ENCODE data around the gene MED23. TPM values are rescaled to one million over a fixed set of nuclear protein-coding genes. Genes with fewer than 3 reads are reported as not detected.
A peak's percentile ranks its signal among the peaks of the same experiment; 100 is the strongest.
"Not testable (repeated sequence)": the region's sequence is repeated elsewhere in the genome, so short reads cannot be mapped to it uniquely, and the experiment has no call there.

The MED23 gene
- total RNA-seq, 1 donor from 2014 or later = 19.3 TPM

DNA sequence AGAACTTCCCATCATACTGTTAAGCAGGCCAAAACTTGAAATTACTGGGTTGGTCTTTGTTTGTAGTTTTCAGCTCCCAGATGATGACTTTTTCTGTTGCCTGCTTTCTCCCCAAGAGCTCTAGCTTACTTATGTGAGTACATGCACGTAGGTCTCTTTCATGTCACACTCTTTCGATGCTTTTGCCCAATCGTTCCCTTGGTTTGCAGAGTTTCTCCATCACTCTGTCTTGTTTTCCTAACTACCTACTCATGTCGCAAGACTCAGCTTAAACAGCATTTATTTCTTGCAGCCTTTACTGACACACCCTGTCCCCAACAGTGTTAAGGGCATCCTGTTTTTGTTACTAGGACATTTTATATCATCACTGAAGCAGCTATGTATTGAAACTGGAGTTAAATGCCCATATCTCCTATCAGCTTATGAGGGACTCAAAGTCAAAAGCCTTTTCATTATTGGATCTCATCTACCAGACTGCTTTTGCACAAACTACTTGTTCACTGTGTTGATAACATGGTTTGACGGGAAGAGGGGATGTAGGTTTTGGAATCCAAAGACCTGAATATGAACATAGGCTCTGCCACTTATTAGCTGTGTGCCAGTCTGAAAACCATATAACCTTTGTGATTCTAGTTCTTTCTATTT, 52.1 kb downstream of the MED23 start:
- DNase-seq (ENCODE audit: low spot score) = no peak

DNA sequence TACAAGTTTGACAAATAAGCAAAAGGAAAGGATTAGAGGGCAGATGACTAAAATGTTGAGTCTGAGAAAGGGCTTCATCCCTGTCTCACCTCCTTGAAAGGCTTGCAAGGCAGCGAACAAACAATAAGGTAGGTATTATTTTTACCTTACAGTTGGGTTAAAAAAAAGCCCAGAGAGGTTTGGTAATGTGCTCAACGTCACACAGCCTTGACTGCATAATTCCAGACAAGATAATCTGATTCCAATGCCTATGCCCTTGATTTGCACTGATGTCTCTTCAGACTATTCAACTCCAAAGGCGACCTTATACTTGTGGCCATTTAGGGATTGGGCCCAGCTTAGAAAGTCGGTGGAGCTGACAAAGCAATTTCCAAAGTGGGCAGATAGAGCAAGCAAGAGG, 53.4 kb downstream of the MED23 start:
- DNase-seq (ENCODE audit: low spot score) = no peak

DNA sequence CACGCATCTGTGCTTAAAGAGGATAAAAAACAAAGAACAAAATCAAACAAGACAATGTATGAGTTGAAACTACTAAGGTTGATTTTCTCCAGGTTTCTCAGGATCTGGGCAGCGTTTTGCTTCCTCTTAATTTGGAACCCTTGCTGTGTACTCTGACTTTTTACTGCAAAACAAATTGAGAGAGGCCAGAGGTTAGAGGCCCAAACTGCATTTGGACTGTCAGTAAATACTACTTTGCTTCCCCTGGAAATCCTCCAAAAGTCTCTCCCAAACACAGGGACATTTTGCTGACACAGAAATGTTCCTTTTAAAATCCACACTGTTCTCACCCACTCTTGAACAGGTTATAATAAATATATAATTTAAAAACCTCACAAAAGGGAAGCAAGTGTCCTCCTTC, 53.9 kb downstream of the MED23 start:
- DNase-seq (ENCODE audit: low spot score) = no peak

DNA sequence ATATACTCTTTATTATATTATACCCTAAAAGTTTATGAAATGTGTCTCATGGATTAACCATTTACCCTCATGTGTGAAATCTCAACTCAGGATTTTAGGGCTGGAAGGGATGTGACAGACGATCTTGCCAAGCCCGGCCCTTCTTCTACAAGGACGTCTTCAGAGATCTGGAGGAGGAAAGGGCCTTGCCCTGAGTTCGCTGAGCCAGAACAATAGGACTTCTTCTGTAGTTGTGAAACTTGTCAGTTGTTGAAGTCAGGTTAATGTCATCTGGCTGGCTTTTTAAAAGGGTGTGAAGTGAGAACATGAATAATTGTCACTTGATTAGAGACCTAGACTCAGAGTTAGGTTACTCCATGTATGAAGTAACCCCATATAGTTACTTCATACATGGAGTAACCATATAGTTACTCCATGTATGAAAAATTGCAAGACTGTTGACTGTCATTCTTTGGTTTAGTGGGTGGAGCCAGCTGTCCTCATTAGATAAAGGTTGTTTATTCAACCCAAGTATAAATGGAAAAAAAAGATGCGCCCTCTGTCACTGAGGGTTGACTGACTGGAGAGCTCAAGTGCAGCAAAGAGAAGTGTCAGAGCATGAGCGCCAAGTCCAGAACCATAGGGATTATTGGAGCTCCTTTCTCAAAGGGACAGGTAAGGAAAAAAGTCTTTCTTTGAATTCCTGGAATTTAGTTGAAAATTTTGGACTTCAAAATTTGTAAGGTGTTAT, 55.2 kb downstream of the MED23 start, which contains the start of gene ARG1:
TSS of gene ARG1 (plus strand) at position 541 of the 730 bp plus-strand sequence. CDS start at position 598, 57 bp downstream.
- no peak for DNase-seq (ENCODE audit: low spot score)

GRCh38 chr6:131568726-131569125, 59.3 kb downstream of the MED23 start:
- no peak for DNase-seq (ENCODE audit: low spot score)

- DNase-seq (ENCODE audit: low spot score) = no peak
These were observed 63.0 kb downstream of the MED23 start for GRCh38 chr6:131565056-131565455.

- DNase-seq (ENCODE audit: low spot score) = no peak
These were observed 65.9 kb downstream of the MED23 start for GRCh38 chr6:131561925-131562707.

DNA sequence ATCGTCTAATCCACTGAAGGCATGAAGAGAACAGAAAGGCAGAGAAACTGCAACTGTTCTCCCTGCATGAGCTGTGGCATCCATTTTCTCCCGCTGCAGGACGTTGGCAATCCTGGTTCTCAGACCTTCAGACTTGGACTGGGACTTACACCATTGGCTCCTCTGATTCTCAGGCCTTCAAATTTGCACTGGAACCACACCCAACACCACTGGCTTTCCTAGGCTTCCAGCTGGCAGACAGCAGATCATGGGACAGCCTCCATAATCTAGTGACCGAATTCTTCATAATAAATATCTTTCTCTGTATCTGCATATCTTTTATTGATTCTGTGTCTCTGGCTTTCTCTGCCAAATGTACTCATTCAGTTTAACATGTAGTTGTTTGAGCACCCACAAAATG, 69.1 kb downstream of the MED23 start:
- DNase-seq (ENCODE audit: low spot score) = no peak

DNA sequence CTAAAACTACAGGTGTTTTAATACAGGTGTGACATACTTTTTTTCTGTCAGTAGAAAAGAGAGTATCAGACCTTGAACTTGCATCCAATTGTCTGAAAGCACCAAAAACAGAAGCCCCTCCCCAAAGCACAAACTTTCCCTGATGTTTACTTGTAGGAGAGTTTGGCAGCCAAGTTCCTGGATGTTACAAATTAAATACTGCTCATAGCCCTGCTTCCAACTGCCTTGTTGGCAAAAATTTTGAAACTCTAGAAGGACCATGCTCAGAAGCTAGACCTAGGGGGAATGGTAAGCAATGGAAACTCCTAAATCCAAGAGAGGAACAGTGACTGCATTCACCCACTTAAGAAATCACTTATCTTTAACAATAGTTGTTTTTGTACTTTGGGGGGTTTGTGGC, 72.0 kb downstream of the MED23 start:
- no peak for DNase-seq (ENCODE audit: low spot score)

DNA sequence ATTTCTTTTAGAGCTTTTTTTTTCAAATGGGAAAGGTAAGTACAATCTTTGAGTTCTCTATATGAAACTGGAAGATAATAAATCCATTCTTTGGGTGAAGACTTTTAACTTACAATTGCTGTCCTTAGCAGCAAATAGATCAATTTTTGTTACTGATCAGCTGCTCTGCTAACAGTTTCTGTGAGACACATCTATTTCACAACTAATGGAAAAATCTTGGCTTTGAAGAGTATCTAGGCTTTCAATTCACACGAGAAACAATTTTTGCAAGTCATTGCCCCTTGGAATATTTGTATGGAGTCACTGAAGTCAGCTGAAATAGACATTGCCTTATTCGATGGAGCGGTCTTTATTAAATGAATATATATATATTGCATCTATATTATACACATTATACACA, 75.5 kb downstream of the MED23 start:
- no peak for DNase-seq (ENCODE audit: low spot score)

DNA sequence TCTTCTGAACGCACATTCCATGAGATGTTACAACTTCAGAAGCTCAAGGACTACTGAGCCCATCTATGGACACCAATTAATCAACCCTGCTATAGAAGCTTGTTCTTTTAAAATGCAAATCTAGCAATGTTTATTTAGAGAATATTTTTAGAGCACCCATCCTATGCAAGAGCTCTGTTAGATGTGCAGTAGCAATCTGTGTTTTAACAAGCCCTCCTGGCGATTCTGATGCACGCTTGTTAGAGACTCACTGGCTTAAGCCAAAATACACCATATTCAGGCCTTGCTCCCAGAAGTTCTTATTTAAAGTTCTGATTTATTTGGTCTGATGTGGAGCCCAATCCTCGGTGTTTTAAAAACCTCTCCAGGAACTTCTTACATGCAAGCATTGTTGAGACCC, 76.1 kb downstream of the MED23 start:
- no peak for DNase-seq (ENCODE audit: low spot score)

GRCh38 chr6:131549811-131550210, 78.2 kb downstream of the MED23 start:
- no peak for DNase-seq (ENCODE audit: low spot score)

GRCh38 chr6:131548441-131548840, 79.6 kb downstream of the MED23 start:
- no peak for DNase-seq (ENCODE audit: low spot score)

- DNase-seq (ENCODE audit: low spot score) = no peak
These were observed 80.6 kb downstream of the MED23 start for GRCh38 chr6:131547488-131547887.

- DNase-seq (ENCODE audit: low spot score) = no peak
These were observed 82.7 kb downstream of the MED23 start for GRCh38 chr6:131545317-131545716.

- DNase-seq (ENCODE audit: low spot score) = not testable (repeated sequence)
These were observed 89.4 kb downstream of the MED23 start for GRCh38 chr6:131538615-131539014.

DNA sequence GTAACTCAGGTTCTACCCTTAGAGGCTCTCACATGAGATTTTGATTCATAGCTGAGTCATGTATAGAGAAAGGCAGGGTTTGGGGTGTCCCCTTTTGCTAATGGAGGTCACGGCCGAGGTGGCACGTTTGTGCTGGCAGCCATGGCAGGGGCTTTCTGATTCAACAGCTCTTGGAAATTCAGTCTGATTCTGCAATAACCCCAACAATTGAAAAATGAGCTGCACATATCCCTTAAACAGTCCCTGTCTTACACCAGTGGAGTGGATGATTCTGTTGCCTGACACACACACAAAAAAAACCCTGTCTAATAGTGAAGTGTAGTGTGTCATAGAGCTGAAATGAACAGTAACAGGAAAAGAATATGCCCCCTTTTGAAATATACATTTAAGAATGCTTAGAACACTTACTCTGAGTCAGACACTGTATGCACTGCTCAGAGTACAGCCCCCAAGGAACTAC, 95.4 kb downstream of the MED23 start:
- no peak for DNase-seq (ENCODE audit: low spot score)

- DNase-seq (ENCODE audit: low spot score) = peak; percentile 81
These were observed 96.4 kb downstream of the MED23 start for GRCh38 chr6:131531681-131532080.

GRCh38 chr6:131530936-131531335, 97.1 kb downstream of the MED23 start:
- not testable (repeated sequence) for DNase-seq (ENCODE audit: low spot score)

- no peak for DNase-seq (ENCODE audit: low spot score)
These were observed 103.2 kb downstream of the MED23 start for GRCh38 chr6:131524695-131525336.

GRCh38 chr6:131523988-131524673, 103.9 kb downstream of the MED23 start:
- DNase-seq (ENCODE audit: low spot score) = no peak

All from mesenteric fat pad (tissue), 1 donor.